ENCODE measurements around the gene TPRN.
"Not testable (repeated sequence)": the region's sequence is repeated elsewhere in the genome, so short reads cannot be mapped to it uniquely, and the experiment has no call there.

TPRN gene, protein sequence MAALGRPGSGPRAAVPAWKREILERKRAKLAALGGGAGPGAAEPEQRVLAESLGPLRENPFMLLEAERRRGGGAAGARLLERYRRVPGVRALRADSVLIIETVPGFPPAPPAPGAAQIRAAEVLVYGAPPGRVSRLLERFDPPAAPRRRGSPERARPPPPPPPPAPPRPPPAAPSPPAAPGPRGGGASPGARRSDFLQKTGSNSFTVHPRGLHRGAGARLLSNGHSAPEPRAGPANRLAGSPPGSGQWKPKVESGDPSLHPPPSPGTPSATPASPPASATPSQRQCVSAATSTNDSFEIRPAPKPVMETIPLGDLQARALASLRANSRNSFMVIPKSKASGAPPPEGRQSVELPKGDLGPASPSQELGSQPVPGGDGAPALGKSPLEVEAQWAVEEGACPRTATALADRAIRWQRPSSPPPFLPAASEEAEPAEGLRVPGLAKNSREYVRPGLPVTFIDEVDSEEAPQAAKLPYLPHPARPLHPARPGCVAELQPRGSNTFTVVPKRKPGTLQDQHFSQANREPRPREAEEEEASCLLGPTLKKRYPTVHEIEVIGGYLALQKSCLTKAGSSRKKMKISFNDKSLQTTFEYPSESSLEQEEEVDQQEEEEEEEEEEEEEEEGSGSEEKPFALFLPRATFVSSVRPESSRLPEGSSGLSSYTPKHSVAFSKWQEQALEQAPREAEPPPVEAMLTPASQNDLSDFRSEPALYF

DNA sequence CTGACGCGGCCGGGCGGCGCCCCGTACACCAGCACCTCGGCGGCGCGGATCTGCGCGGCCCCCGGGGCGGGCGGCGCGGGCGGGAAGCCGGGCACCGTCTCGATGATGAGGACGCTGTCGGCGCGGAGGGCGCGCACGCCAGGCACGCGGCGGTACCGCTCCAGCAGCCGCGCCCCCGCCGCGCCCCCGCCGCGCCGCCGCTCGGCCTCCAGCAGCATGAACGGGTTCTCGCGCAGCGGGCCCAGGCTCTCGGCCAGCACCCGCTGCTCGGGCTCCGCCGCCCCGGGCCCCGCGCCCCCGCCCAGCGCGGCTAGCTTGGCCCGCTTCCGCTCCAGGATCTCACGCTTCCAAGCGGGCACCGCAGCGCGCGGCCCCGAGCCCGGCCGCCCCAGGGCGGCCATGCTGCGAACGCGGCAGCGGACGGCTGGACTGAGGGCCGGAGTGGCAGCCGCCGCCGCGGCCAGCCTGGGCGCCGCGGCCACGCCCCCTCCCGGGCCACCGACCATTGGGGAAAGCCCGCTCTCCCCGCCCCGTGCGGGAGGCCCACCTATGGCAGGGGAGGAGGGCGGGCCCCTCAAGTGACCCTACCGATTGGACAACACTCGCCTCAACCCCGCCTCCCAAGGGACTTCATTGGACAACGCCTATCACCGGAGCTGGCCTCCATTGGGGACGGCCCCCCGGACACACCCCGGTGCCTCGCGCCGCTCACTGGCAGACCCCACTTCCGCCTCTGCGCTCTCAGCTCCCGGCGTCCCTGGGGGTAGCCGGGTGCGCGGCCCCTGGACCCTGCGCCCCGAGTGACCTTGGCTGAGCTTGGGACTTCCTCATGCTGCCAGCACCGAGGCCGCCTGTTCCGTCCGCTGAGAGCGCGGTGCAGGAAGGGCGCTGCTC lies at the start of gene TPRN:
Gene TPRN (minus strand): TSS at position 431 of the 894 bp plus-strand sequence. CDS start 30 bp downstream, at position 401.
- peak; percentile 100 for DNase-seq

DNA sequence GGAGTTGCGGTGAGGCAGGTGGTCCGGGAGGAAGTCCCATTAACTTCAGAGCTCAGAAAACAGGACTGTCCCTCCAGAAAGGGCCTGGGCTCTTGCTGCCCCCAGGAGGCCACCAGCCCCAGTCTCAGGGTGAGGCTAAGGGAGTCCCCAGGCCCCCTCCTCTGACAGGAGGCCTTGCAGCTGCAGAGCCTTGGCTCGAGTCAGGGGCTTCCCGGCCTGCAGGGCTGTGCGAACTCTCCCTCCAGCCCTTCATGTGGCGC lies 47.3 kb upstream of the TPRN start:
- no peak for DNase-seq

DNA sequence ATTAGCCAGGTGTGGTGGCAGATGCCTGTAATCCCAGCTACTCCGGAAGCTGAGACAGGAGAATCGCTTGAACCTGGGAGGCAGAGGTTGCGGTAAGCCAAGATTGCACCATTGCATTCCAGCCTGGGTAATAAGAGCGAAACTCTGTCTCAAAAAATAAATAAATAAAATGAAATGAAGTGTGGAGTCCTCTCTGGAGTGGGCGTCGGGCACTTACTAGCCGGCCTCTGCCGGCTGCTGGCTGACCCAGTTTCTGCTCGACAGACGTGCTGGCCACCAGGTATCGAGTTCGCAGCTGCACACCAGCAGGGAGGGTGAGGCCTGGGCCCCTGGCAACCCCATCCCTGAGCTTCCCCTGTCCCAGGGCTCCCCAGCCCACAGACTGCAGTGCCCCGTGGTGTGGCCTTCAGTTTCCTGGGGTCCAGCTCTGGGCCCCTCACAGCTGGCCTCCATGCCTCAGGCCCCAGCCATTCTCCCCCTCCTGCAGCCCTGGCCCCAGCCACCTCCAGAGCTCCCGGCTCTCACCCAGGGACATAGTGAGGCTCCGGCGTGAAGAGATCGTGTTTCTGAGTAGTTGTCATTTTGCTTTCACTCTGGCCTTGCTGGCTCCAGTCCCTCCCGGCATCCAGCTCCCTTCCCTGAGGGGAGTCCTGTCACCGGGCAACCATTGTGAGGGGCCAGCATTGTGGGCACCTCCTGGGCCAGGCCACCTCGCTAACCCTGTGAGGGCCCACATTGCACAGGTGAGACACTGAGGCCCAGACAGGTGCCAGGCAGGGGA lies 46.8 kb upstream of the TPRN start:
- no peak for DNase-seq

DNA sequence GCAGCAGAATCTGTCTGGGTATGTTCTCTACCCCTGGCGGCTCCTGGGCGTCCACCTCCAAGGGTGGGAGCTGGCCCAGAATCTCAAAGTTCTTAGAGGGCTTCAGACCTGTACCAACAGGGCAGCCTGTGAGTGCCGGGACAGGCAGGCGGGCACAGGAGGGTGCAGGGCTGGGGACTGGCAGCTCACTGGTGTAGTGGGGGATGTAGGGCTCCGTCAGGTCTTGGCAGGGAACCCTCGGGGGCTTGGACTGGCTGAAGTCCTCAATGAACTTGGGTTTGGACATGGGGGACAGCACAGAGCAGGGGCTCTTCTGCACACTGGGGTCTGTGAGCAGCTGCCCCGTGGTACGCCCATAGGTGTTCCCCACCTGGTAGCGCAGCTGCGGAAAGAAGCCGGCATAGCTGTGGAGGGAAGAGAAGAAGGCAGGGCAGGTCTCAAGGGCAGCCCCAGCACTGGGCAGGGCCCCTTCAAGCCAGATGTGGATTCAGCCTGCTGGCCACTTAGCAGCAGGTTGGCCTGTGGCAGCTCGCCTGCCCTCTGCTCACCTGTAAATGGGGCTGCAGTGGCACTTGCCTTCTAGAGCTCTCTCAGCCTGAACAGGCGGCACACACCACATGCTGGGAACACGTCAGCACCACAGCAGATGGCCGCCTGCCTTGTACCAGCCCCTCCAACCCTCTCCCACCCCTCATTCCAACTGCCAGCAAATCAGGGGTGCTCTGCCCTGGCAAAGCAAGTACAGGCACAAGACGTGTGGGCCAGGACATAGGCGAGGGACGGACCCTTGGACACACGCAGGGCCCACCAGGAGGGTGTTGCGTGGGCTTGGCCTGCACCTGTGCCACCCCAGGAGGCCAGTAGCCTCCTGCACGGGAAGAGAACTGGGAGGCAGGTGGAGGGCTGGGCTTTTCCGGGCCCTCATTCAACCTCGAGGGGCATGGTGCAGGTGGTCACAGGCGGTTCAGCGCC lies 45.2 kb upstream of the TPRN start:
- DNase-seq, result no peak

DNA sequence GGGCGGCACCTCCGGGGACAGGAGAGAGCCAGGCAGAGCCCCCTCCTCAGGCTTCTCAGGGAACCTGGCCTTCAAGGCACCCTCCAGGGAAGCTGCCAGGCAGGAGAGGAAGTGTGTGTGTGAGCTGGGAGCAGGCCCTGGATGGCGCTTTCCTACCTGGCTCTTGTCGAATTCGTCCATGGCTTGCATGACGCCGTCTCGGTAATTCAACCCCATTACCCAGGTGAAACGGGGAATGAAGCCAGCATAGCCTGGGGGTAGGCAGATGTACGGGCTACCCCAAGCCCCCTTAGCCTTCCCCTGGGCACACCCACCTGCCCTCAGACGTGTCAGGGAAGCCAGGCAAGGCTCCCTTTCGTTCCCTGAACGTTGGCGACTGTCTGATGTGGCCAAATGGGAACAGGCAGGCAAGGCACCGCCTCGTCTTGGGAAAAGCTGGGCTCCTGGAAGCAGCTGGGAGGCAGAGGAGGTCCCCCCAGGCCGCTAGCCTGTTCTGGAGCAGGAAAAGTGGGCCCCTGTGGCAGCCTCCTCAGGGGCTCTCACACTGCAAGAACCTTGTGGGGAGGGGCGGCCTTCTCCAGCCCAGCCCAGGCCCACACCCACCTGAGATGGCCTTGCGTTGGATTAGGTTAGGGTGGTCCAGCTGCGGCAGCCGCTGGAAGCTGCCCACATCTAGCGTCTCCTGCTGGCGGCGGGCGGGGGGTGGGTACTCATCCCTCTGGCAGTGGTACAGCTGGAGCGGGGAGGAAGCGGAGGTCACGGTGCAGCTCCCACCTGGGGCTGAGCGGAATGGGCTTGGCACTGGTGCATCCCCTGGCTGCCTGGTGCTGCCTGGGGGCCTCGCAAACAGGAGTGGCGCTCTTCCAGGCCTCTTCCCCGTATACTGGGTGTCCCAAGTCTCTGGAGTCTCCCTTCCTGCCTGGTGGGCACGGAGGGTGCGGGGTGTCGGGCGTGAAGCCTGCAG lies 44.2 kb upstream of the TPRN start:
- no peak for DNase-seq

DNA sequence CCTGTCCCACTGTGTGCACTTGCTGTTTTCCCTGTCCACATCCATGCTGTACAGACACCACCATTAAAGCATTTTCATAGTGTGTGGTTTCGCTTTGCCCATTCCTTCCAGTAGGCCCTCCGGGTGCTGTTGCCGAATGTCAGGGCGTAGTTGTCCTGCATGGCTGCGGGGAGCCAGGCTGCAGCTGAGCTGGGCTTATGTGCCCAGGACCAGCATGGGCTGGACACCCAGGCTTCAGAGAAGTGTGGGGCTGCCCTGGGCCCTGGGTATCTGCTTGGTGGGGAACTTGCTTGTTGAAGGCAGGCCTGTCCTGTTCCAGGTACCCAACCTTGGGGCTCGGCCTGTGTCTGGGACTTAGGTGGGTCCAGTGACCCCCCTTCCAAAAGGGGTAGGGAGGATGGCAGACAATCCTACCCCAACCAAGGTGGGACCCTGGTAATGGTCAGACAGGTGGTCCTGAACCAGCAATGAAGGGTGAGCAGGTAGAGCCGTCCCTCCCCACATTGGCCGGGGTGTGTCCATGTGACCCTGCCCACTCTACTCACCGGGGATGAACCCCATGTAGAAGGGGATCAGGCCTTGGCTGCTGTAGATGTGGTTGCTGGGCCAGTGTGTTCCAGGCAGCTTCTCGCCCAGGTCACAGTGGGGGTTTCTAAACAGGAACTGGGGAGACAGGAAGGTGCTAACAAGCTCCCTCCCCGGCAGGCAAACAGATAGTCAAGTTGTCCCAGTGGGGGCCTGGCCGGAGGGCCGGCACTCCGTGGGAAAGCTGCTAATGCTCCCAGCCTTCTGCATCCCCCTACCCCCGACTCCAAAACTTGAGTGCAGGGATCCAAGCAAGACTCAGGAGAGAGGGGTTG lies 43.3 kb upstream of the TPRN start:
- no peak for DNase-seq

DNA sequence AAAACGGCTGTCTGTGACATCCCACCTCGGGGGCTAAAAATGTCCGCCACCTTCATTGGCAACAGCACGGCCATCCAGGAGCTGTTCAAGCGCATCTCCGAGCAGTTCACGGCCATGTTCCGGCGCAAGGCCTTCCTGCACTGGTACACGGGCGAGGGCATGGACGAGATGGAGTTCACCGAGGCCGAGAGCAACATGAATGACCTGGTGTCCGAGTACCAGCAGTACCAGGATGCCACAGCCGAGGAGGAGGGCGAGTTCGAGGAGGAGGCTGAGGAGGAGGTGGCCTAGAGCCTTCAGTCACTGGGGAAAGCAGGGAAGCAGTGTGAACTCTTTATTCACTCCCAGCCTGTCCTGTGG lies 42.7 kb upstream of the TPRN start:
- DNase-seq, result not testable (repeated sequence)

DNA sequence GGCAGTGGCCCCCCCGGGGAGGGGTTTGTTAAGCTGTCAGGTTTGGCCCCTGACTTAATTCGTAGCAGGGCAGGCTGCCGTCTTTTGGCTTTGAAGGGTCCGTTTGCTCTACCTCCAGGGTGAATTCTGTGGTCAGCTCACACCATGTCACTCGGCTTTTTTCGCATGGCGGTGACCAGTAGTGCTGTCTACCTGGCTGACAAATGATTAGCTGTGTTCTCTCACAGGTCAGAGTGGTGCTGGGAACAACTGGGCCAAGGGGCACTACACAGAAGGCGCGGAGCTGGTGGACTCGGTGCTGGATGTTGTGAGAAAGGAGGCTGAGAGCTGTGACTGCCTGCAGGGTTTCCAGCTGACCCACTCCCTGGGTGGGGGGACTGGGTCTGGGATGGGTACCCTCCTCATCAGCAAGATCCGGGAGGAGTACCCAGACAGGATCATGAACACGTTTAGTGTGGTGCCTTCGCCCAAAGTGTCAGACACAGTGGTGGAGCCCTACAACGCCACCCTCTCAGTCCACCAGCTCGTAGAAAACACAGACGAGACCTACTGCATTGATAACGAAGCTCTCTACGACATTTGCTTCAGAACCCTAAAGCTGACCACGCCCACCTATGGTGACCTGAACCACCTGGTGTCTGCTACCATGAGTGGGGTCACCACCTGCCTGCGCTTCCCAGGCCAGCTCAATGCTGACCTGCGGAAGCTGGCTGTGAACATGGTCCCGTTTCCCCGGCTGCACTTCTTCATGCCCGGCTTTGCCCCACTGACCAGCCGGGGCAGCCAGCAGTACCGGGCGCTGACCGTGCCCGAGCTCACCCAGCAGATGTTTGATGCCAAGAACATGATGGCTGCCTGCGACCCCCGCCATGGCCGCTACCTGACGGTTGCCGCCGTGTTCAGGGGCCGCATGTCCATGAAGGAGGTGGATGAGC lies 42.0 kb upstream of the TPRN start:
- no peak for DNase-seq

DNA sequence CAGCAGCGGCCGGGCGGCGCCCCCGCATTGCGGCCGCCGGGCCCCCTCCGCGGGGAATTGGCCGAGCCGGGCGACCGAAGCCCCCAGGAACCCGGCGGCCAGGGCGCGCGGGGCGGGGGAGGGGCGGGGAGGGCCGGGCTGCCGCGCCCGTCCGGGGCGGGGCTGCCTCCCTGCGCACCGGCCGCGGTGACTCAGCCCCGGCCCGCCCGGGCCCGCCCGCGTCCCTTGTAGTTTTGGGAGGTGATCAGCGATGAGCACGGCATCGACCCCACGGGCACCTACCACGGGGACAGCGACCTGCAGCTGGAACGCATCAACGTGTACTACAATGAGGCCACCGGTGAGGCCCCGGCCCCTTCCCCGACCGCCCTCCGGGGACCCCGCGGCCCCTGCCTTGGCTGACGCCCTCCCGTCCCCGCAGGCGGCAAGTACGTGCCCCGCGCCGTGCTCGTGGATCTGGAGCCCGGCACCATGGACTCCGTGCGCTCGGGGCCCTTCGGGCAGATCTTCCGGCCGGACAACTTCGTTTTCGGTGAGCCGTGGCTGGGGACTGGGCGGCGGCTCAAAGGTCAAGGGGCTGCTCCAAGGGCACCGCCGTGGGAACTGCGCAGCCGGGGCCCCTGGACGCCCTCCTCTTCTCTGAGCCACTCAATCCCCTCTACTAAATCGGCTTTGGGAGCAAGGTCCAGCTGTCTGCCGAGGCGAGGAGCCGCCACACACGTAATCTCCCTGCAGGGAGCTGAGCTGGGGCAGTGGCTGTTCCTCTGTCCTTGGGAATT lies 41.1 kb upstream of the TPRN start:
- DNase-seq, result peak; percentile 67

DNA sequence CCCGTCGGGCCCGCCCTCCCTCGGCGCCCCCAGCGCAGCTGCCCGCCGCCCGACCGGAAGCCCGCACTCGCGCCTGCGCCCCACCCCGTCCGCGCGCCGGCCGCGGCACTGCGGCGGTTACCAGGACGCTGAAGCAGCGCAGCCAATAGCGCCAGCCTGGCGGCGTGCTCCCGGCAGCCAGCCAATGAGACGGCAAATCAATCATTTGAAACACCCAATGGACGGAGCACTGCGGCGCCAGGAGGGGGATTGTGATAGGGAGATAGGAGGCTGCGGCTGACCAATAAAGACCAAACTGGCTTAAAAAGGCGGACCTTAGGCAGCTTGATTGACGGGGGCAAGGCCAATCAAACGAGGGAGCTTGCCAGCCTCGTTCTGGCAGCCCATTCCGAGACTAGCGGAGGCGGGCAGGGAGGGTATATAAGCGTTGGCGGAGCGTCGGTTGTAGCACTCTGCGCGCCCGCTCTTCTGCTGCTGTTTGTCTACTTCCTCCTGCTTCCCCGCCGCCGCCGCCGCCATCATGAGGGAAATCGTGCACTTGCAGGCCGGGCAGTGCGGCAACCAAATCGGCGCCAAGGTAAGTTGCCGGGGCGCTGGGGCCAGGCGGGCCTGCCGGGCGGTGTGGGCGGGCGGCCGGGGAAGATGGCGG lies 40.4 kb upstream of the TPRN start, which contains the start of gene TUBB4B:
Gene TUBB4B (plus strand): TSS at position 447 of the 649 bp plus-strand sequence. CDS start 74 bp downstream, at position 521.
- peak; percentile 100 for DNase-seq

DNA sequence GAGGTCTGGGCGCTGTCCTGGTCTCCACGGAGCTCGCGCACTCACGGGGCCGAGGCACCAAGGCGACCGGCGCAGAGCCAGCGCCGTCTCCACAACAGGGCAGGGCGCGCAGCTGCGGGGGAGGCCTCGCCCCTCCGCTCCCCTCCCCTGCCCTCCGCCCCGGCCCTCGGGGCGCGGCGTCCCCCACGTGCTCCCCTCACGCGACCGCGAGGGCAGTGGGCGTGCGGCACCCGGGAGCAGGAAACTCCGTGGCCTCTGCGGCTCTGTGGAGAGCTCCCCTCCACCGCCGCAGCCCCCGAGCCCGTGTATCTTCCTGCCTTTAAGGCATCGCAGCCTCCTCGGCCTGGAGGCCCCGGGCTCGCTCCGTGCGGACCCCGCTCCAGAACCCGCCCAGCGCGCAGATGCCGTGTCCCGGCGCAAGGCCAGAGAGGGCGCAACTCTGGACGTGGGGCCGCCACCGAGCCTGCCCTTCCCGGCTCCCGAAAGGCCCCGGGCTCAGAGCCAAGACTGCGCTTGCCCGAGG lies 39.8 kb upstream of the TPRN start:
- peak; percentile 54 for DNase-seq

DNA sequence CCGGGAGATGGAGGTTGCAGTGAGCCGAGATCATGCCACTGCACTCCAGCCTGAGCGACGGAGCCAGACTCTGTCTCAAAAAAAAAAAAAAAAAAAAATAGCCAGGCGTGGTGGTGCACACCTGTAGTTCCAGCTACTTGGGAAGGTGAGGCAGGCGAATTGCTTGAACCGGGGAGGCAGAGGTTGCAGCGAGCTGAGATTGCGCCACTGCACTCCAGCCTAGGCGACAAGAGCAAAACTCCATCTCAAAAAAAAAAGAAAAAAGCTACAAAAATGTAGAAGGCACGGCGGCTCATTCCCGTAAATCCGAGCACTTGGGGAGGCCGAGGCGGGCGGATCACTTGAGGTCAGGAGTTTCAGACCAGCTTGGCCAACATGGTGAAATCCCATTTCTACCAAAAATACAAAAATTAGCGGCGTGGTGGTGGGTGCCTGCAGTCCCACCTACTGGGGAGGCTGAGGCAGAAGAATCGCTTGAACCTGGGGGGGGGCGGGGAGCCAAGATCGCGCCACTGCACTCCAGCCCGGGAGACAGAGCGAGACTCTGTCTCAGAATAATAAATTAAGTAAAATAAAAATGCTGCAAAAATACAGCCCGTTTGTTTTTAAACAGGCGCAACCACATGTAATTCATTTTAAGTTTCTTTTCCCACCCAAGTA lies 39.1 kb upstream of the TPRN start:
- DNase-seq, result not testable (repeated sequence)

DNA sequence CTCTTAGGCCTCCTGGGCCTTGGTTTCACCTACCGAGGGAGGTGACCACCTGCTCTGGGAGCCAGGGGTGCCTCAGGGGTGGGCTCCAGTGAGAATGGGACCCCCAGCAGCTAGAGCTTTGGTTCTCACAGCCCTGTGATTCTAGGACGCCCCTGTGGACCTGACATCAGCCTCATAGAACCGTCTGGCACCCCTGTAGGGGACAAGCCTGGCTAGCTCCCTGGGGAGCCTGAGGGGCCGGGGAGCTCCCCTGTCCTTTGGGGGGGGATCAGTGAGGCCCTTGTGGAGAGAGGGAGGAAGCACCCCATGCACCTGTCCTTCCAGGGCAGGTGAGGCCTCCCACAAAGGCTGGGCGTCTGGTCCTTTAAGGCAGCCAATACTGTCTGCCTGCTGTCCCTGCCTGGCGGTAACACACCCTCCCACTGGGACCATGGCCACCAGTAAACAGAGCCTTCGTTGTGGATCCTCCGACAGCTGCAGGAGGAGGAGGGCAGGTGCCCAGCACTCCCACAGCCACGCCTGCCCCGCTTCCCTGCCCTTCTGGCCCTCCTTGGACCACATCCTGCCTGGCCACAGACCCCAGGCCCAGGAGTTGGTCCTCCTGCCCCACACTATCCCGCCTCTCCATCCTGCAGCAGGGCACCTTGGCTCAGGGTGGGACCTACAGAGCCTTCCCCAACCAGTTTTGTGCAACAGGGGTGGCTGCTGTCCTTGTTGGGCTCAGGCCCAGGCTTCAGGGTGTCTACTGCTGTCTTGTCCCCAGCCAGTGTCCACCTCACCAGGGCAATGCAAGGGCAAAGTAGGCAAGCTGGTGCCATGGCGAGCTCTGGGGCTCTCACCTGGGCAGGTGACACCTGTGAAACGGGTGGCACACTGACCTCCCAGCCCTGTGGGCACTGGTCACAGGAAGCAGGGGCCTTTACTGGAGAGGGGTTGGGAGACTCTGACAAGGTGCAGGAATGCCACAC lies 37.5 kb upstream of the TPRN start:
- DNase-seq, result no peak

DNA sequence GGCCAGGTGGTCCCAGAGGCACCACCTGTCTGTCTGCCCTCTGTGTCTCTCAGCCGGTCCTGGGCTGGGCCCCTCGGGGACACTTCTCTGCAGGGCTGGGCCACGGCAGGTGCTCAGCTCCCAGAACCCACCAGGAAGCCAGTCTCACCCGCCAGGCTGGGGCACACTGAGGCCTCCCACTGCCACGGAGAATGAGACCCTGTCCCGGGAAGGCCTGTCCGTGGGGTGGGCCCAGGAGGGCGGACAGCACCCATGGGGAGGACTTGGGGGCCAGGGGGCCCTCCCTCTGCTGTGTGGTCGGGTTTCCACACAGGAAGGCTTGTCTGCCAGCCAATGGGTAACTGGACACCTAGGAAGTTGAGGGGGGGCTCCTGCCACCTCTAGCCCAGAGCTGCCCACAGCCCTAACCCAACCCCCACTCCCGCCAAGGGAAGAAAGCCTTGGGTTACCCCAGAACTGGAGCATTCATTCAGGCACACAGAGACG lies 36.4 kb upstream of the TPRN start:
- no peak for DNase-seq

All from inflammatory macrophage treated with lipopolysaccharide for 4 hours (primary cell).